Measurements from ENCODE around the gene KRT7. TPM values are rescaled to one million over a fixed set of nuclear protein-coding genes. Genes with fewer than 3 reads are reported as not detected.

Gene KRT7
- total and polyA plus RNA-seq, 2 donors (not counting 1 experiment from before 2014, with no cell fraction given), result not detected

DNA sequence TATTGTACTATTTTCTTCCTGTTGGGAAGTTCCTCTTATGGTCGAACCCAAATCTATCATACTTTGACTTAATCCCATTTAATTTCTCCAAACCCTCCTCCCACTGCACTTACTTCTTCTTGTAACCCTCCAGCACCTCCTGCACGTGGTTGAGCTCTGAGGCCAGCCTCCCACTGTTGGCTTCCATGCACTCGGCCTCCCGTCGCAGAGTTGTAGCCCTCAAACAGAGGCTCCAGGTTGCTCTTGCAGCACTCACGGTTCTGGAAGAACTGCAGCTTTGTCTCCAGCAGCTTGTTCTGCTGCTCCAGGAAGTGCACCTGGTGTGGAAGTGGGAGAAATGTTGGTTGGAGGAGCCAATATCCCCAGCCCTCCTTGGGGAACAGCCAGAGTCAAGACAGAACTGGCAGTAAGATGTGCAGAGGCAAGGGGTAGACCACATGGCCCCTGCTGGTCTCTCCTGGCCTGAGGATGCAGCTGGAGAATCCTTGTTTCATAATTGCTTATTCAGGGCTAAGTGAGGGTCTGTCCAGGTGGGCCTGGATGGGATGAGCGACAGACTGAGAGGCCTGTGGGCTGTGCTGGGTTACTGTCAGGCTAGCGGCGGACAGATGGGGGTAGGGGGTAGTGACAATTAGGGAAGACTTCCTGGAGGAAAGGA lies 23.0 kb downstream of the KRT7 start:
- H4K20me1 ChIP-seq (ENCODE audit: control insufficient read depth, insufficient read depth, low read length, poor library complexity, severe bottlenecking), result no peaks in the 10 kb centered on the region
- H3K4me3 Mint-ChIP-seq, result no peak overlapping the region
- peaks cover 0 to 34% (median 7%) of the 10 kb centered on the region in 4 experiments for H3K27me3 ChIP-seq (replicated peaks in 1 of 4; ENCODE audit: control extremely low read depth in 1 of 4, control insufficient read depth in 3 of 4, insufficient read depth in 4 of 4, low read length in 3 of 4)
- CTCF ChIA-PET, result no interaction called here
- H3K4me1 ChIP-seq (ENCODE audit: control insufficient read depth in 2 of 2, insufficient read depth in 2 of 2, low read length in 2 of 2), result no peaks in the 10 kb centered on the region
- H3K27ac ChIP-seq (ENCODE audit: low read length in 2 of 2), result no peak overlapping the region
- intact Hi-C loops (cut with micrococcal nuclease), result no loop called here
- H3K27me3 Mint-ChIP-seq, result peaks cover 58% of the 10 kb centered on the region
- WGBS (ENCODE audit: insufficient coverage), result 80% methylated on average over 9 of the region's 9 CpGs
- no peak overlapping the region for H3K9ac ChIP-seq (ENCODE audit: low read length)
- POLR2A ChIA-PET, result no interaction called here
- no peaks in the 10 kb centered on the region for H3K9me3 ChIP-seq (ENCODE audit: control extremely low read depth in 1 of 3, control insufficient read depth in 2 of 3, insufficient read depth in 1 of 3, low read length in 2 of 3)
- H3K4me3 ChIP-seq (ENCODE audit: control extremely low read depth in 1 of 5, extremely low read depth in 1 of 5, insufficient read depth in 1 of 5, low read depth in 2 of 5, low read length in 4 of 5), result no peak overlapping the region
- H3K36me3 ChIP-seq (replicated peaks in 1 of 2; ENCODE audit: control extremely low read depth in 1 of 2, control insufficient read depth in 1 of 2, extremely low read depth in 1 of 2, insufficient read depth in 2 of 2, low read length in 1 of 2), result no peaks in the 10 kb centered on the region
- ATAC-seq (ENCODE audit: low read depth), result no peak
- H2AFZ ChIP-seq (ENCODE audit: insufficient read depth, low read depth, low read length, poor library complexity, severe bottlenecking), result no peak overlapping the region
- no peak overlapping the region for H3K27ac Mint-ChIP-seq
- H3K4me2 ChIP-seq (replicated peaks; ENCODE audit: low read depth, low read length, poor library complexity, severe bottlenecking), result no peak overlapping the region
- DNase-seq, result no peak
- H3K79me2 ChIP-seq (ENCODE audit: control insufficient read depth, insufficient read depth, low read length), result no peaks in the 10 kb centered on the region
- TF ChIP-seq, protein P1, sequence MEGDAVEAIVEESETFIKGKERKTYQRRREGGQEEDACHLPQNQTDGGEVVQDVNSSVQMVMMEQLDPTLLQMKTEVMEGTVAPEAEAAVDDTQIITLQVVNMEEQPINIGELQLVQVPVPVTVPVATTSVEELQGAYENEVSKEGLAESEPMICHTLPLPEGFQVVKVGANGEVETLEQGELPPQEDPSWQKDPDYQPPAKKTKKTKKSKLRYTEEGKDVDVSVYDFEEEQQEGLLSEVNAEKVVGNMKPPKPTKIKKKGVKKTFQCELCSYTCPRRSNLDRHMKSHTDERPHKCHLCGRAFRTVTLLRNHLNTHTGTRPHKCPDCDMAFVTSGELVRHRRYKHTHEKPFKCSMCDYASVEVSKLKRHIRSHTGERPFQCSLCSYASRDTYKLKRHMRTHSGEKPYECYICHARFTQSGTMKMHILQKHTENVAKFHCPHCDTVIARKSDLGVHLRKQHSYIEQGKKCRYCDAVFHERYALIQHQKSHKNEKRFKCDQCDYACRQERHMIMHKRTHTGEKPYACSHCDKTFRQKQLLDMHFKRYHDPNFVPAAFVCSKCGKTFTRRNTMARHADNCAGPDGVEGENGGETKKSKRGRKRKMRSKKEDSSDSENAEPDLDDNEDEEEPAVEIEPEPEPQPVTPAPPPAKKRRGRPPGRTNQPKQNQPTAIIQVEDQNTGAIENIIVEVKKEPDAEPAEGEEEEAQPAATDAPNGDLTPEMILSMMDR (IDR thresholded peaks at IDR 0.05), result no peak
- no peak for TF ChIP-seq EZH2 (IDR thresholded peaks at IDR 0.05; ENCODE audit: borderline replicate concordance, insufficient read depth, low read depth, low read length, poor library complexity, severe bottlenecking)
- H3K9me3 Mint-ChIP-seq (ENCODE audit: insufficient read depth), result no peaks in the 10 kb centered on the region
- H3K4me1 Mint-ChIP-seq, result no peaks in the 10 kb centered on the region

DNA sequence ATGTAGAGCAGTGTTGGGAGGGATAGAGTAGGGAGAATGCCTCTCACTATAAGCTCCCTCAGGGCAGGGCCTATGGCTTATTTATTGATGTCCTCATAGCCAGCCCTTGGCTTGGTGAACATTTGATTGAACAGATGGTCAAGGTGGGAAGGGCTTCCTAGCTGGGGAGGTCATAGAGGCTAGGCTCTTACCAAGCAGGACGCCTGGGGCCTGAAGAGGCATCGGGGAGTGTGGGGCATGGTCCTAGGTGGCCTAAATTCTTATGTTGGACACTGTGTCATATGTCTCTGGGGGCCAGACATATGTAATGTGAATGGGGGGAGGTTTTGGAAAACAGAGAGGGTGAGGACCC lies 23.5 kb downstream of the KRT7 start:
- H3K9me3 ChIP-seq (ENCODE audit: control extremely low read depth in 1 of 3, control insufficient read depth in 2 of 3, insufficient read depth in 1 of 3, low read length in 2 of 3), result no peaks in the 10 kb centered on the region
- Mint-ChIP-seq H3K27me3 (peaks cover 58% of the 10 kb centered on the region), H3K4me3 (no peak overlapping the region), H3K27ac (no peak overlapping the region), H3K4me1 (no peaks in the 10 kb centered on the region), H3K9me3 (ENCODE audit: insufficient read depth) (no peaks in the 10 kb centered on the region)
- H3K4me2 ChIP-seq (replicated peaks; ENCODE audit: low read depth, low read length, poor library complexity, severe bottlenecking), result no peak overlapping the region
- H3K9ac ChIP-seq (ENCODE audit: low read length), result no peak overlapping the region
- intact Hi-C loops (cut with micrococcal nuclease), result no loop called here
- H3K4me3 ChIP-seq (ENCODE audit: control extremely low read depth in 1 of 5, extremely low read depth in 1 of 5, insufficient read depth in 1 of 5, low read depth in 2 of 5, low read length in 4 of 5), result no peak overlapping the region
- H3K36me3 ChIP-seq (replicated peaks in 1 of 2; ENCODE audit: control extremely low read depth in 1 of 2, control insufficient read depth in 1 of 2, extremely low read depth in 1 of 2, insufficient read depth in 2 of 2, low read length in 1 of 2), result no peaks in the 10 kb centered on the region
- no peak overlapping the region for H2AFZ ChIP-seq (ENCODE audit: insufficient read depth, low read depth, low read length, poor library complexity, severe bottlenecking)
- no peaks in the 10 kb centered on the region for H3K79me2 ChIP-seq (ENCODE audit: control insufficient read depth, insufficient read depth, low read length)
- no peak for ATAC-seq (ENCODE audit: low read depth)
- H3K27me3 ChIP-seq (replicated peaks in 1 of 4; ENCODE audit: control extremely low read depth in 1 of 4, control insufficient read depth in 3 of 4, insufficient read depth in 4 of 4, low read length in 3 of 4), result peaks cover 0 to 37% (median 7%) of the 10 kb centered on the region in 4 experiments
- no peaks in the 10 kb centered on the region for H4K20me1 ChIP-seq (ENCODE audit: control insufficient read depth, insufficient read depth, low read length, poor library complexity, severe bottlenecking)
- POLR2A ChIA-PET, result no interaction called here
- CTCF ChIA-PET, result no interaction called here
- H3K27ac ChIP-seq (ENCODE audit: low read length in 2 of 2), result no peak overlapping the region
- TF ChIP-seq, protein P1 (IDR thresholded peaks at IDR 0.05), result no peak
- no peak for TF ChIP-seq EZH2 (IDR thresholded peaks at IDR 0.05; ENCODE audit: borderline replicate concordance, insufficient read depth, low read depth, low read length, poor library complexity, severe bottlenecking)
- DNase-seq, result no peak
- 84% methylated on average over 2 of the region's 2 CpGs for WGBS (ENCODE audit: insufficient coverage)
- H3K4me1 ChIP-seq (ENCODE audit: control insufficient read depth in 2 of 2, insufficient read depth in 2 of 2, low read length in 2 of 2), result no peaks in the 10 kb centered on the region
